GM21447 (cell line): ENCODE data around the gene ENPP1.

Experiments used
- ATAC-seq: cut with Tn5 transposase; IDR thresholded peaks from one replicate; pipeline ENCODE4 v1.9.1; 2021; ENCODE audit not compliant: unreplicated experiment

The ENPP1 gene

DNA sequence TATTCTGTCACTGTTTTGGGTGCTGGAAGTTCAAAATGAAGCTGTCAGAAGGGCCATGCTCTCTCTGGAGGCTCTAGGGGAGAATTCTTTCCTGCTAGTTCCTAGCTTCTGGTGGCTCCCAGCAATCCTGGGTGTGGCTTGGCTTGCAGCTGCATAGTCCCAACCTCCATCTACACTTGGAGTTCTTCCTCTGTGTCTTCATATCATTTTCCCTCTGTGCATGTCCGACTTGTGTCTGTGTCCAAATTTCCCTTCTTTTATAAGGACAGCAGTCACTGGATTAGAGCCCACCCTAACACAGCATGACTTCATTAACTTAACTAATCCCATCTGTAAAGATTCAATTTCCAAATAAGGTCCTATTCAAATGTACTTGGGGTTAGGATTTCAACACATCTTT, 23.3 kb upstream of the ENPP1 start:
- ATAC-seq = no peak

DNA sequence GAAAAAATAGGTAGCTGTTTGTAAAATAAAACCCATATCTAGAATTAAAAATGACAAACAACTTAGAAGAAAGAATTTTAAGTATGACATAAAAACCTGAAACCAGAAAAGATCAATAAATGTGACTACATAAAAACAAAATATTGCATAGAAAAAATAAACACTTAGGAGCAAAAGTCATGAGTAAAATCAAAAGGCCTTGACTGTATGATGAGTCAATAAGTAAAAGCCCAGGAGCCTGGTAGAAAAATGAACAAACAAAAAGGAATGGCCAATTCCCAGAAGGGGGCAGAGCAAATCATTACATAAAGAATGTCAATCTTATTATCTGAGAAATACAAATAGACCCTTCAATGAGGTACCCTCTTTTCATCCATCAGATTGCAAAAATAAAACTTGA, 20.7 kb upstream of the ENPP1 start:
- no peak for ATAC-seq

DNA sequence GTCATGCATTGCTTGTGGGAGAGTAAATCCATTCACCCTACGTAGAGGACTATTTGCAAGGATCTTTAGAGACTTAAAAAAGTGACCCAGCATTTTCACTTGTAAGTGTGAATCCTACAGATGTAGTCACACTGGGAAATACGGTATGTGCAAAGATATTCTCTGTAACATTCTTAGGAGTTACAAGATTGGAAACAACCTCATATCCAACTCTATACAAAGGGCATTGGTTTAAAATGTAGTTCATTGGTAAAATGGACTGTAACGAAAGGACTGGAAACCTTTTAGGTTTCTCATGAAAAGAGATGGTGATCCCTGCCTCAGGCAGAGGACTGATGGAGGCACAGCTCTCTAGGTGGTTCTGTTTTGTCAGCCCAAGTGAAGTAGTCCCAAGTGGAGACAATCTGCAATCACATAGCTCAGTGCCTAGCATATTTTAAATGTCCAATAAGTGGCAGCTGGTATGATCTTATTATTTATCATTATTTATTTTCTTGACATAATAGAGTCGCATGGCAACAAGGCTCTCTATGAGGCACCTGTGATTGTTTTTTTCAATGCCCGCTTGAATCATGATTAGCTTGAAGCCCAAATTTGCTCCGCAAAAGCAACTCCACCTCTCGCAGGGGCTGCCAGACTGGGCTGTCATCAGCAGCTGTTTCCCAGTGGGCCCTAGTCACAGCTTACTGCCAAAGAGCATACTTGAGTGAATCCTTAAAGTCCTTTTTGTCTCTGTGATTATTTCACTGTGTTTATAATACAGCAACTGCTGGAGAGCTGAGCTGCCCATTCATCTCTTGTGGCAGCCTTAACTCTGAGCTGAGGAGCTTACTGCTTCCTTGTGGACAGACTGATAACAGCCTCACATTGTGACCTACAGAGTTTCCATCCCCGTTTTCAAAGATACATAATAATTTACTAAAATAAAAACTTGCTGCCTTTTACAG, 19.8 kb upstream of the ENPP1 start:
- ATAC-seq = no peak

DNA sequence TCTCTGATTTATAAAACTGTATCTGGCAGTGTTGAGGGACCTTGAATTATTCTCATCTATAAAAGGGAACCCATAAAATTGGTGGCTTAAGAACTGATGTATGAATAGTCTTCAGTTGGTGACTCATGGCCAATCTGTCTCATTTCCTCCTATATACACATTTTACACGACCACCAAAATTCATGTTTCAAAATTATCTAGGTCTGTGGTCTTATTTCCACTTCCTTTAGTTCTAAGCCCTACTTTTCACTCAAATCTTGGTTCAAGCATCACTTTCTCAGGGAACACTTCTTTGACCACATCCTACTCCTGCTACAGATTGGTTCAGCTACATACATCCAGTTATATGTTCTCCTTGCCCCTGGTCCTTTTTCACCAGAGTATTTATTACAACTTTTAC, 18.6 kb upstream of the ENPP1 start:
- no peak for ATAC-seq

DNA sequence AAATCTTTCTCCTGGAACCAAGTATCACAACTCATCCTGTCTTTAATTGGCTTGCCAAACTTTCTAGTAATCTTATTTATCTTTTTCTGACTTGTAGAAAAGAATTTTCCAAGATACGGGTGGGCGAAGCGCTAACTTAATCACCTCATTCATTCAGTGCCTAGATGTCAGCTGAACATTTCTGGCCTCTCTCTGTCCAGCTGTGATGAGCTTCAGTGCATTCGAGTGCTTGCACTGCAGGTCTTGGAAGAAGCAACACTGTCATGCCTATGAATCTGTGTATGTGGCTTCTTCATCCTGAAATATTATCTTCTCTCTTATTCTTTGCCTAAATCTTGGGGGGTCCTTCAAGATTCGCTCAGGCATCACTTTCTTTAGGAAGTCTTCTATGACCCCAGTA, 16.3 kb upstream of the ENPP1 start:
- ATAC-seq = no peak

DNA sequence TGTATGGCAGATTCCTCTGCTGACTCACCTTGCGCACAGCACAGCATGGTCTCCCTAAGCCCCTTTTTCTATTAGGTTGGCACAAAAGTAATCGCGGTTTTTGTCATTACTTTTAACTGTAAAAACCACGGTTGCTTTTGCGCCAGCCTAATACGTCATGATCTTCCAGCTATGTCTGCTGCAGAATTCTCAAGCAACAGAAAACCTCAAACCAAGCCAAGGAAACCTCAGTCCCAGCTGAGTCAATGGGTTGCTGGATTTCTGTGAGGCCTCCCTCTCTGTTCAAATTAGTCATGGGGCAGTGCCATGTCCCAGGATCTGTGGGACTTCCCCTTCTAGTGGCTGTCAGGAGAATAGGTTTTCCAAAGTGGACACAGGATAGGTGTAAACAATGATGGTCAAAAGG, 15.7 kb upstream of the ENPP1 start:
- no peak for ATAC-seq

DNA sequence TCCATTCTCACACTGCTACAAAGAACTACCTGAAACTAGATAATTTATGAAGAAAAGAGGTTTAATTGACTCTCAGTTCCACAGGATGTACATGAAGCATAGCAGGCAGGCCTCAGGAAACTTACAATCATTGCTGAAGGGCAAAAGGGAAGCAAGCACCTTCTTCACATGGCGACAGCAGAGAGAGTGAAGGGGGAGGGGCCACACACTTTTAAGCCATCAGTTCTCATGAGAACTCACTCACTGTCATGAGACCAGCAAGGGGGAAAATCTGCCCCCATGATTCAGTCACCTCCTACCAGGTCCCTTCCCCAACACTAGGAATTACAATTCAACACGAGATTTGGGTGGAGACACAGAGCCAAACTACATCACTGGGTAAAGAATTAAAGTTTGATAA, 12.5 kb upstream of the ENPP1 start:
- no peak for ATAC-seq

DNA sequence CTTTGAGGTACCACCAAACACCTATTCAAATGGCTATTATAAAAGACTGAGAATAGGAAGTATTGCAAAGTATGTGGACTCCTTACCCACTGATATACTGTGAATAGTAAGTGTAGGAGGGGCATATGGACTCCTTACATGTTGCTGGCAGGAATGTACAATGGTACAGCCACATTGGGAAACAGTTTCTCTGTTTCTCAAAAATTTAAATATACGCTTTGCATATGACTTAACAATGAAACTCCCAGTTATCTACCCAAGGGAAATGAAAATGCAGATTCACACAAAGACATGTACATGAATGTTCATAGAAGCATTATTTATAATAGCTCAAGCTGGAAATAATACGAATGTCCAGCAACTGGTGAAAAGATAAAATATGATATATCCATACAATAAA, 5.5 kb upstream of the ENPP1 start:
- ATAC-seq = no peak

DNA sequence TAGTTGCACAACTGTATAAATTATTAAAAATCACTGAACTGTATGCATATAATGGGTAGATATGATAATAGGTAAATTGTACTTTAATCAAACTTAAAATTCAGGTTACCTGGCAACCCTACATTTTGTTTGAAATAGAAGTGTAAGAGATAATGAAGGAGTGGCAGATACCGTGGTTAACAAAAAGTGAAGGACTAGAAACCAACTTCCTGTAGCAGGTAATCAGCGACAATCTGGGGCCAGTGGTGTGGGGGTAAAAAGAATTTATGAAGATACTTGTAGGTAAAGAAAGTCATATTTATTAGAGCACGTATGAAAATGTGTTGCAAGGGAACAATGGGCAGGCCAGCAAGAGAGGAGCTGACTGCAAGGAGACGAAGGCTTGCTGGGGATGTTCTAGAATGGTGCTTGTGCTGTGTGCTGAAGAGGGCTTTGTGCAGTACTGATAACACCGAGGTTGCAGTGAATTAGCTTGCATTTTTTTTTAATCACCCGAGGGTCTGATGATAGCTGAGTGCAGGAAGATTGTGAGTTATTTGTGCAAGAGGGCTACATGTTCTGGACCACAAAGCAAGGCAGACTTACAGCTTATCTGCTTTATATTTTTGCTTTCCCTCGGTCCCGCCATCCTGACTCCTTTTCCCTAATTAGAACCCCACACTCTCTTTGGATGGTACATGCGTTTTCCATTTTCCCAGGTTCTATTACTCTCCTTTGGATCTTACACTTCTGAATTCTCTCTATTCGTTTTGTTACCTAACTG, 4.6 kb upstream of the ENPP1 start:
- no peak for ATAC-seq

DNA sequence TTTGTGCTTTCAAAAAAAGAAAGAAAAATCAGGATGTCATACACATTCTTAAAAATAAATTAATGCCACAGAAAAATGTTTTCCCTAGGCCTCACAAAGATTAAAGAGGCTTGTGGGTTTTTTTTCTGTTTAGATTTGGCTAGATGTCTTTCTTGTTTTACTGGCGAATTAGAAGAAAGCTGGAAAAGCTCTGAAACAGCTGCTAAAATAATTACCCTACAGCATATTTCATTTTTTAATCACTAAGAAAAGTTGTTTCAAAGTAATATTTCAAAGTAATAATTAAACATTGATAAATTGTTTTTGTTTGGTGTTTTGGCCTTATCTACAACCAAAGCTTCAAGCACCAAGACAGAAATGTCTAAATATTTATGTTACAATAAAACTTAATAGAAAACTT, 3.7 kb upstream of the ENPP1 start:
- ATAC-seq = no peak

DNA sequence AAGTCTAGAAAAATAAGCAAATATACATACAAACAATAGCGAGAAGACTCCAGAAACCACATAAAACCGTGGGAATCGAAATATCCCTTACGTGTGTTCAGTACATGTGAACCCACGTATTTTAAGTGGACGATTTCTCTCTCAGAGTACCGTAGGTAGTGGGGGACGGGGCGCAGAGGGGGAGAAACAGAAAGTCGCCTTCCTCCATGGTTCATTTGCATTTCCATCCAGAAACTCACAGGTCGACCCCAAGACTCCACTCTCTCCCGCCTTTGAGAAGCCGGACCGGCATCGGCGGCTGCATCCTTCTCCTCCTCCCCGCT, 538 bp upstream of the ENPP1 start:
- no peak for ATAC-seq

DNA sequence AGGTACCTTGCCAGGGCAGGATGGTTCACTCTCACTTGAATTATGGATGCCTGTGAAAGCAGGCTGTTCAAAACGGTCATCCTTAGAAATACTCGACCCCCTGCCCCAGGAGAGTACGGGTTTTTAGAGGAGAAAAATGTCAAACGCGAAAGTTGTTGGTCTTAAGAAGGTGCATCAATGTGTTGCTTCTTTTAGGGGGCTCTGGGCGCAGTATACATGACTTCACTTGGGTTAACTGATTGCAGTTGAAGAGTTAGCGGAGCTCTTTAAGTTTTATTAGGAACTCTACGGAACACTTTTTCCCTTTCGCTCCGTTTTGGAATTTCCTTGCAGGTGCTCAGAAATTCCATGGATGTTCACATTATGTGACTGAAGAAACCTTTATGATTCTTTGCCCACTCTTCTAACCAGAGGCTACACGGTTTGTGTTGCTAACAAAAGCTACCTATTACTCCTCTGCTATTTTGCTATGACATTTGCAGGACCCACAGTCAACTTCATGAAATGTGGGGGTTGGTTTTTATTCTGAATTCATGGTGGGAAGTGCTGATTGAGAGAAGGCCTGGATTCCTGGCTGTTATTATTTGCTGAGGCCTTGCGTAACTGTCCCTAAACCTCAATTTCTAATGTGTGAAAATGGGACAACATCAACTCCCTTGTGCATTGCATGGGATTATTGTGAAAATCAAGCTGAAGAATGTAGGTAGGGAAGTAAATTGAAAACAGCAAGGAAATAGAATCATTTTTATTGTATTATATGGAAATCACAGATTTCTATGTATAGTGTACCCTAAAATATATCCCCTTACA, 845 bp downstream of the ENPP1 start:
- ATAC-seq = no peak

DNA sequence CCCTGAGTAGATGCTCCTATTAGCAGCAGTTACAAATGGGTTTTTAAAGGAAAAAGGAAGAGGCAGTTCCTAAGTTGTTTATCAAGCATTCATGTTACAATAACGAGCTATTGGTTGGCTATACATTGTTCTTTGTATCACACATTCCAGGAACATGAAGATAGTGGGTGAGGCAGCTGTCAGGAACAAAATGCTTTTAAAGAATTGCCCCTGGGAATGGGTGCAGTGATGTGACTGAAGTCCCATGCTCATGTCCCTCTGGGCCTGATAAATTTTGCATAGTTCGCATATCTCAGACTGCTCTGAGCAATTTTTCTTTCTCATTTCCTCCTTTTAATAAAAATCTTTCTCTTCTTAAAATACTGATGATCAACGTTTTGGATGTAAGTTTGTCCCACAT, 3.7 kb downstream of the ENPP1 start:
- no peak for ATAC-seq

DNA sequence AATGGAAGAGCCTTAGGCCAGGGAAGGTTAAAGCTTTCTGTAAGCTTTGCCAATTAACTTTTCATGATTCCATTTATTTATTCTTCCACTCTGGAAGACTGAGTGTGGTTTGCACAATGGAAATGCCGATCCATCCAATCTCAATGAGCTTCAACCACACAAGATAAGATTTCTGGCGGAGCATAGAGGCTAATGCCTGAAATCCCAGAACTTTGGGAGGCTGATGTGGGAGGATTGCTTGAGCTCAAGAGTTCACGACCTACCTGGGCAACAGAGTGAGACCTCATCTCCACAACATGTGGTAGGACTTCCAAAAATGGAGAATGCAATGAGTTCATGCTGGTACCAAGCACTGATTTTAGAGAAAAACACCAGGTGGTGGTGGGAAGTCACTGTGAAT, 6.2 kb downstream of the ENPP1 start:
- ATAC-seq = no peak

DNA sequence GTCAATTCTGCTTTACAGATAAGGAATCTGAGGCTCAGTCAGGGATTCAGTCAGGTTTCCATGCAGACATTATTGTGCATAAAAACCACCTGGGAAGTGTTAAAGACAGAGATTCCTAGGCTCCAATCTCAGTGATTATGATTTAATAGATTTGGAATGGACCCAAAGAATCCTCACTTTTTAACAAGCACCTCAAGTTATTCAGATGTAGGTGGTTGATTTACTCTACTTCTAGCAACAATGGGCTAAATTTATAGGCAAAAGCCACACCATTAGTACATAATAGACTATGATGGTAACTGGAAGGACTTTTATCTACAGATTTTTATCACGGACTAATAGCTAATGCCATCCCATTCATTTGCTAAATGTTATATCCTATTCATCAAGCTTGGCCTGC, 9.0 kb downstream of the ENPP1 start:
- ATAC-seq = no peak

DNA sequence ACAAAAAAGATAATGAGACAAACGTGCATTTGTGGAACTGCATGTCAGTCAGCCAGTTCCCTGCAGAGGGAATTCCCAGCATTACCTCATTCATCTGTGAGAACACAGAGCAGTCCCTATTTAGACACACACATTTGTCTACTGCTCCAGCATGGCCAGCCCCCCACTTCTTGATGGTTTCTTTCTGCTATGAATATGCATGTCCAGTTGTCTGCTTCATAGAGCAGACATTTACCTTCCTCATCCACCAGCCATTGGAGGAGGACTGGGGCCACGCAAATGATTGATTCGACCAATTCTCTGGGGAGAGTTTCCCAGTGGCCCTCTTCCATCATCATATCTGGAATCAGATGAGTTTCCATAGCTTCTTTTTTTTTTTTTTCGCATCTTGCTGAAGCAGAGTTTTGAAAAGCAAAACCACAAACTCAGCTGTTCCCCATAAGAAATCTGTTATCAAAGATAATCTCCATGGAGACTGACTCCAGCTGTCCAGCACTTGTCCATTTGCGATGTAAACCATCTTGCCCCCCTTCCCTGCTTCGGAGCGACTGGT, 11.8 kb downstream of the ENPP1 start:
- ATAC-seq = no peak

DNA sequence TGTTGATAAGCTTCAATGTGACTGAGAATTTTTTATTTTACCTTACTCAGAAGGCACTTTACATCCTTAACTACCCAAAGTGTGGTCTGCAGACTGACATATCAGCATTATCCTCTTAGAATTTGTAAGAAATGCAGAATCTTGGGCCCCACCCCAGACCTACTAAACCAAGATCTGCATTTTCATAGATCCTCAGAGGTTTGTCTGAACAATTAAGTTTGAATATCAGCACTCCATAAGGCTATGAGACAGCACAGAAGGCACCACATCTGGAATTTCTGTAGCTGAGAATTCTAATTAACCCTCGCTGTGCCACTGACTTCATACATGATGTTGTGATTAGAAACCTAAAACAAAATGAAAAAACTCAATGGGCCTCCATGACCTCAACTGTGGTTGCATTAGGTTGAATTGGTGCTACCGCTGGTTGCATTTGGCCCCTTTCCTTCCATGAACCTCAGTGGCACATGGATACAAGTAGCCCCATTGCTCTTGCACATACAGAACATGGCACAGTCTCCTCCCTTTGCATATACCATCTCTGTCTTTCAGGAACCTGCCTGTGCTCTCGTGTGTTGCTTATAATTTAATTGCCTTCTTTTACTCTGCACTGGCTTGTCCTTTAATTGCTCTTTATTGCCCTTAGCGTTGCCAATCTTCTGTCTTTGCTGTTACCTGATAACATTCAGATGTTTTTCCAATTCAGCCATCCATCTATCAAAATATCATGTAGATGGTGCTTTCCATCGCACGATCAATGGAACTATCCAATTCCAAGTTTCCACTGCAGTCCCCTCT, 13.4 kb downstream of the ENPP1 start:
- ATAC-seq = no peak

DNA sequence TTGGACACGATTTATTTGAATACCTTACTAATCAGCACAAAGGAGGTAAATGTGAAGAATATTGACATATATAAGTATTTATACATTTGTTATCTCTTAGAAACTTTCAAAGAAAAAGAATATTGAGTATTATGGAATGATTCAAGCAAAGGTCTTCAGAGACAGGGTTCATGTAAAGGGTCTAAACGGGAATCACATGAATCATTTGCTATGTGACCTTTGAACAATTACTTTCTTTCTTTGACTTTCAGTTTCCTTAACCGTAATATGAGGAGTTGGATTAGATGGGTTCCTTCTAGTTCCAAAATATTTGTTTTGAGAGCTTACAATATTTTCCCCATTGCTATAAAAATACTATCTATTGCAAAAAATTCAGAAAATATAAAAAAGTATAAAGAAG, 14.3 kb downstream of the ENPP1 start:
- no peak for ATAC-seq

DNA sequence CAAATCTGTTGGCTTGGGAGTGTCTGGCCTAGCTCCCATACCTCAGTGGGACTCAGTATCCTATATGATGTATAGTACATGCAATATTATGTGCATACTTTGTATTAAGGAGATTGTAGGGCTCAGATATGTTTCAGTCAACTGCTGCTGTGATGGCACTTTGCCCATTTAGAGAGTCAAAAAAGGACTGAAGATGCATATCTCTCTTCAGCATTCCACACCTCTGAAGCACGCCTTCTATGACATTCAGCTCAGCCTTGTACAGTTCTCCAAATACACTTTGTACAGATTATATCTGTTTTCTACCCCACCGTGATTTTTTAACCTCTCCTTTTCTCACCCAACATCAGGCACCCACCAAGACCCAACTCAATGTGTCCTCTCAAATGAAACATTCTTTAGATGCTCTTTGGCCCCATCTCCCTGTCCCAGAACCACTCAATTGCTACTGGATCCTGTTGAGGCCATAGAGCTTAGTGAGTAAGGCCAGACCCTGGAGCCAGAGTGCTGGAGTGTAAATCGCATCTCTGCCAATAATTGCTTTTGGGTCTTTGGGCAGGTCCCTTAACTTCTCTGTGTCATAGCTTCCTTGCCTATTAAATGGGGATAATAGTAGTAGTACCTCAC, 15.6 kb downstream of the ENPP1 start:
- ATAC-seq = no peak

DNA sequence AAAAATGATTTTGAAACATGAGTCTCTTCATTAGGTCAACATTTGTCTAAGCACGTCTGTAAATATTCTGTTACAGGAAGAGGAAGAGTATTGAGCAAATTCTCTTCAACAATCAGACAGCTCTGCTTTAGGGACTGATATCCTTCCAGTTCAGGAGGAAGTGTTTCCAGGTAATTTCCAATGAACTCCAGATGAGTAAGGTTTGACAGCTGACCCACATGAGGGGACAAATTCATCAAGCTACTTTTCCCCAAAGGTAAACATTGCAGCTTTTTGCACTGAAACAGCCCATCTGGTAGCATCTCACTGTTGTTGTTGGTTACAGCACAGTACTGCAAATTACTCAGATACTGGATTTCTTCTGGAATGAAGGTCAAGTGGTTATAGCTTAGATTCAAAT, 18.1 kb downstream of the ENPP1 start:
- ATAC-seq = no peak
